GM13976 (cell line): Measurements from ENCODE around the gene PKN3.
"Not testable (repeated sequence)": the region's sequence is repeated elsewhere in the genome, so short reads cannot be mapped to it uniquely, and the experiment has no call there.

Experiments used
- DNase-seq: peaks from one replicate; pipeline ENCODE4 v3.0.0; 2012; ENCODE audit warnings: low spot score
- CTCF ChIP-seq: IDR thresholded peaks from 2 replicates; pipeline ENCODE4 v1.5.1; 2012; ENCODE audit warnings: borderline replicate concordance, mild to moderate bottlenecking; ENCODE audit not compliant: insufficient read depth; ENCODE audit errors: extremely low read depth, missing control alignments, control extremely low read depth
- in situ Hi-C: fragments of 300-500 bp; cut with MboI; formaldehyde crosslinking; loops from one replicate; pipeline ENCODE4 v1.12.0; 2022; ENCODE audit warnings: low sequenced_read_pairs, mixed read lengths, inconsistent platforms; ENCODE audit not compliant: unreplicated experiment

The PKN3 gene

GRCh38 chr9:128702445-128702948 lies at the start of gene PKN3:
Gene PKN3, plus strand, starts transcription at chr9:128702503. Its CDS starts 413 bp downstream, at chr9:128702916.
- peak; percentile 94 for TF ChIP-seq CTCF
- in situ Hi-C loops: no loop called here
- DNase-seq: peak; percentile 97

- TF ChIP-seq CTCF: no peak
- in situ Hi-C loops: no loop called here
- DNase-seq: no peak
Observed at GRCh38 chr9:128653908-128654307, 48.4 kb upstream of the PKN3 start.

- TF ChIP-seq CTCF: no peak
- in situ Hi-C loops: no loop called here
- no peak for DNase-seq
Observed at GRCh38 chr9:128654481-128654880, 47.8 kb upstream of the PKN3 start.

GRCh38 chr9:128656416-128657343 lies 45.6 kb upstream of the PKN3 start, which contains the start of gene DYNC2I2:
Gene DYNC2I2, minus strand, starts transcription at chr9:128656847. Its CDS starts 121 bp downstream, at chr9:128656726.
- in situ Hi-C loops: no loop called here
- TF ChIP-seq CTCF: no peak
- DNase-seq: peak; percentile 89

- TF ChIP-seq CTCF: no peak
- no peak for DNase-seq
- in situ Hi-C loops: no loop called here
Observed at GRCh38 chr9:128657344-128657704, 45.0 kb upstream of the PKN3 start.

GRCh38 chr9:128657796-128658195 lies 44.5 kb upstream of the PKN3 start:
- no peak for TF ChIP-seq CTCF
- no peak for DNase-seq
- in situ Hi-C loops: no loop called here

GRCh38 chr9:128666481-128666941 lies 35.8 kb upstream of the PKN3 start:
- in situ Hi-C loops, DNase-seq: not testable (repeated sequence)
